Uterus (tissue), 4 donors: ENCODE measurements around the gene EPS8L2. TPM values are rescaled to one million over a fixed set of nuclear protein-coding genes. Genes with fewer than 3 reads are reported as not detected.

Experiments used
- DNase-seq, 2 donors: peaks; one replicate each; pipeline ENCODE4 v3.0.0-alpha.2; 2019 to 2020
- H3K27ac ChIP-seq, 2 donors: fragments of 200-600 bp; sonication (generic); 1 replicate in 1 of 2; 2 replicates in 1 of 2; pipeline ENCODE4 v1.5.1; 2016 to 2018
- H3K27me3 ChIP-seq, 2 donors: fragments of 200-600 bp; sonication (generic); one replicate each; pipeline ENCODE4 v1.5.1; 2018 to 2019; ENCODE audit warnings: control low read depth in 1 of 2
- H3K36me3 ChIP-seq, 2 donors: fragments of 200-600 bp; sonication (generic); one replicate each; pipeline ENCODE4 v1.5.1; 2019; ENCODE audit warnings: control low read depth in 1 of 2
- H3K4me1 ChIP-seq, 2 donors: fragments of 200-600 bp; sonication (generic); one replicate each; pipeline ENCODE4 v1.5.1; 2018 to 2019; ENCODE audit warnings: control low read depth in 1 of 2
- H3K4me3 ChIP-seq, 2 donors: fragments of 200-600 bp; sonication (generic); 1 replicate in 1 of 2; 2 replicates in 1 of 2; pipeline ENCODE4 v1.5.1; 2018 to 2019; ENCODE audit warnings: mild to moderate bottlenecking in 1 of 2
- H3K9me3 ChIP-seq, 2 donors: fragments of 200-600 bp; sonication (generic); one replicate each; pipeline ENCODE4 v1.5.1; 2019; ENCODE audit warnings: control low read depth in 1 of 2
- POLR2A ChIP-seq, 2 donors: fragments of 450-650 bp; IDR thresholded peaks; one replicate each; pipeline ENCODE4 v1.6.1; 2016; ENCODE audit warnings: antibody characterized with exemption in 2 of 2, mild to moderate bottlenecking in 1 of 2, moderate library complexity in 1 of 2
- intact Hi-C: fragments of 100-400 bp; cut with DNase I; formaldehyde crosslinking; loops from one replicate; pipeline ENCODE4 v1.15.1; 2023; ENCODE audit warnings: low total_unique reads
- total RNA-seq, 4 donors: library from RNA; depleted of rRNA in 3 of 4; stranded (reverse); fragments of >200 nt in 3 of 4; gene quantifications; one replicate each; pipeline versions ENCODE4 v1.1.0 to v1.2.4, GENCODE V29; 2014 to 2023
- TF ChIP-seq, protein P1 (sequence below), 4 experiments: fragments of 200-600 bp in 2 of 4; fragments of 450-650 bp in 2 of 4; sonication (generic) in 2 of 4; IDR thresholded peaks; one replicate each; pipeline ENCODE4 v1.5.1; 2016 to 2019; ENCODE audit warnings: antibody characterized with exemption in 4 of 4, mild to moderate bottlenecking in 2 of 4, moderate library complexity in 1 of 4
- donor health status: DM: yes; HTN: yes; CAD: no.

Gene EPS8L2
- total RNA-seq, 4 donors from 2014 or later: 12.2 to 52.8 (median 32.3) TPM

GRCh38 chr11:693415-693831 is 12.6 kb upstream of the EPS8L2 start:
- Histone ChIP-seq H3K9me3 (no peaks in the 10 kb centered on the region), H3K36me3 (no peaks in the 10 kb centered on the region), H3K4me3 (peak overlapping the region in 1 of 2 donors; percentile 75), H3K4me1 (peaks cover 6 to 7% of the 10 kb centered on the region in 2 donors), H3K27me3 (no peaks in the 10 kb centered on the region), H3K27ac (peak overlapping the region; percentile 35 to 100)
- DNase-seq: no peak
- intact Hi-C loops: no loop called here
- TF ChIP-seq, protein P1, sequence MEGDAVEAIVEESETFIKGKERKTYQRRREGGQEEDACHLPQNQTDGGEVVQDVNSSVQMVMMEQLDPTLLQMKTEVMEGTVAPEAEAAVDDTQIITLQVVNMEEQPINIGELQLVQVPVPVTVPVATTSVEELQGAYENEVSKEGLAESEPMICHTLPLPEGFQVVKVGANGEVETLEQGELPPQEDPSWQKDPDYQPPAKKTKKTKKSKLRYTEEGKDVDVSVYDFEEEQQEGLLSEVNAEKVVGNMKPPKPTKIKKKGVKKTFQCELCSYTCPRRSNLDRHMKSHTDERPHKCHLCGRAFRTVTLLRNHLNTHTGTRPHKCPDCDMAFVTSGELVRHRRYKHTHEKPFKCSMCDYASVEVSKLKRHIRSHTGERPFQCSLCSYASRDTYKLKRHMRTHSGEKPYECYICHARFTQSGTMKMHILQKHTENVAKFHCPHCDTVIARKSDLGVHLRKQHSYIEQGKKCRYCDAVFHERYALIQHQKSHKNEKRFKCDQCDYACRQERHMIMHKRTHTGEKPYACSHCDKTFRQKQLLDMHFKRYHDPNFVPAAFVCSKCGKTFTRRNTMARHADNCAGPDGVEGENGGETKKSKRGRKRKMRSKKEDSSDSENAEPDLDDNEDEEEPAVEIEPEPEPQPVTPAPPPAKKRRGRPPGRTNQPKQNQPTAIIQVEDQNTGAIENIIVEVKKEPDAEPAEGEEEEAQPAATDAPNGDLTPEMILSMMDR (IDR thresholded peaks at IDR 0.05): no peak
- no peak for TF ChIP-seq POLR2A (IDR thresholded peaks at IDR 0.05)

GRCh38 chr11:693887-694562 is 12.0 kb upstream of the EPS8L2 start:
- Histone ChIP-seq H3K4me3 (peak overlapping the region; percentile 17 to 75), H3K27me3 (no peaks in the 10 kb centered on the region), H3K9me3 (no peaks in the 10 kb centered on the region), H3K36me3 (no peaks in the 10 kb centered on the region), H3K27ac (peak overlapping the region; percentile 100), H3K4me1 (peaks cover 6 to 7% of the 10 kb centered on the region in 2 donors)
- intact Hi-C loops: no loop called here
- peak; percentile 43 to 55 for DNase-seq
- TF ChIP-seq, protein P1 (IDR thresholded peaks at IDR 0.05): no peak
- TF ChIP-seq POLR2A (IDR thresholded peaks at IDR 0.05): no peak

DNA sequence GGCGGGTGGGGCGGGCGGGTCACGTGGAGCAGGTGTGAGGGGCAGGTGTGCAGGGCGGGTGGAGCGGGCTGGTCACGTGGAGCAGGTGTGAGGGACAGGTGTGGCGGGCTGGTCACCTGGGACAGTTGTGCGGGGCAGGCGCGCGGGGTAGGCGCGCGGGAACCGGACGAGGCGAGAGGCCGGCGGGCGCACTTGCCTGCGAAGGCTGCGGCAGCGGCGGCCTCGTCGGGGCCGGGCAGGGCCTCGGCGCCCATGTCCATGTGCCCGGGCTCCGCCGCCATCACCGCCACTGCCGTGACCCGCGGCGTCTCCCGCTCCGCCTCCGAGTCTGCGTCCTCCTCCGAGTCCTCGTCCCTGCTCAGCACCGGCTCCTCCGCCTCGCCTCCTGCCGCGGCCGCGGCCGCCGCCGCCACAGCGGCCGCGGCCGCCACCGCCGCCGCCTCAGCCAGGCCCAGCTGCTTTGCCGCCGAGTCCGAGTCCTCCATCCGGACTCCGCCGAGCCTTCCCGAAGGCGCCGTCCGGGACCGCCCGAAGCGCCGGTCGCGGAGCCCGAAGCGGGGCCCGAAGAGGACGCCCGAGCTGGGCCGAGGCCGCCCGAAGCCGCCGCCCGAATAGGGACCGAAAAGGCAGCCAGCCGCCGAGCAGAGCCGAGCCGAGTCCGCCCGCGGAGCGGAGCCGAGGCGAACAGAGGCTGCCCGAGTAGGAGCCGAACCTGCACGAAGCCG is 11.3 kb upstream of the EPS8L2 start, which contains the start of gene DEAF1:
DEAF1 (minus strand) TSS at position 660 of the 725 bp plus-strand sequence; CDS start at position 485, 175 bp downstream.
- TF ChIP-seq, protein P1 (IDR thresholded peaks at IDR 0.05): no peak
- peak in 1 of 2 donors; percentile 24 for TF ChIP-seq POLR2A (IDR thresholded peaks at IDR 0.05)
- Histone ChIP-seq H3K36me3 (no peaks in the 10 kb centered on the region), H3K27me3 (no peaks in the 10 kb centered on the region), H3K4me1 (peaks cover 6 to 7% of the 10 kb centered on the region in 2 donors), H3K4me3 (peak within 1 kb of the TSS; percentile 60 to 75), H3K9me3 (no peaks in the 10 kb centered on the region), H3K27ac (peak within 1 kb of the TSS; percentile 100)
- DNase-seq: peak; percentile 99 to 100
- intact Hi-C loops: no loop called here

GRCh38 chr11:695288-695537 is 10.8 kb upstream of the EPS8L2 start:
- H3K36me3 ChIP-seq: no peaks in the 10 kb centered on the region
- no peaks in the 10 kb centered on the region for H3K9me3 ChIP-seq
- intact Hi-C loops: no loop called here
- no peaks in the 10 kb centered on the region for H3K27me3 ChIP-seq
- peaks cover 6 to 7% of the 10 kb centered on the region in 2 donors for H3K4me1 ChIP-seq
- peak overlapping the region; percentile 100 for H3K27ac ChIP-seq
- DNase-seq: no peak
- TF ChIP-seq, protein P1 (IDR thresholded peaks at IDR 0.05): no peak
- TF ChIP-seq POLR2A (IDR thresholded peaks at IDR 0.05): no peak
- H3K4me3 ChIP-seq: peak overlapping the region; percentile 60 to 75
